ENCODE results near the gene TMEM120A.

The TMEM120A gene

DNA sequence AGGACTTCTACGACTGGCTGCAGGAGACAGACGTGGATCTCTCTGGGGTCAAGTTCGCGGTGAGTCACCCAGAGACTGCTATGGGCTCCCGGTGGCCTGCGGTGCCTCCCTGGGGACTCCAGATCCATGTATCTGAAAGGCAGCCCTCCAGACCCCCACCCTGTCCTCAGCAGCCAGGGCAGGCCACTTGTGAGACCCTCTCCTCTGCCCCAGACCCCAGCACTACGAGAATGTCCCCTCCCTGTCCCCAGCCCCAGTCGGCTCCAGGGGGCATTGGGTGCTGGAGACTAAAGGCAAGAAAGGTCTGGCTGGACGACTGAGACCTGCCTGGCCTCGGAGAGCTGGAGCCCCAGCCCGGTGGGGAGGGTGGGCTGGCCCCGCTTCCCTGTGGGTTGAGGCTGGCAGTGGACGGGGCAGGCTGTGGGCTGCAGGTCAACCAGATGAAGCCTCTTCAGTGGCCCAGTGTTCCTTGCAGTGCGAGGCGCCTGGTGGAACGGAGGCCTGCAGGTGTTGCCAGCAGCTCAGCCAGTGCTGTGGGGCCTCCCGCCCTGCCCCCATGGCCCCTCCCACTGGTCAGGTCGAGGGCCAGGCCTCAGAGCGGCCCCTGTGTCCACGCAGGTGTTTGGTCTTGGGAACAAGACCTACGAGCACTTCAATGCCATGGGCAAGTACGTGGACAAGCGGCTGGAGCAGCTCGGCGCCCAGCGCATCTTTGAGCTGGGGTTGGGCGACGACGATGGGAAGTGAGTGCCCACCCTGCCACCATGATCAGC lies 13.8 kb downstream of the TMEM120A start:
- DNase-seq, result no peak

DNA sequence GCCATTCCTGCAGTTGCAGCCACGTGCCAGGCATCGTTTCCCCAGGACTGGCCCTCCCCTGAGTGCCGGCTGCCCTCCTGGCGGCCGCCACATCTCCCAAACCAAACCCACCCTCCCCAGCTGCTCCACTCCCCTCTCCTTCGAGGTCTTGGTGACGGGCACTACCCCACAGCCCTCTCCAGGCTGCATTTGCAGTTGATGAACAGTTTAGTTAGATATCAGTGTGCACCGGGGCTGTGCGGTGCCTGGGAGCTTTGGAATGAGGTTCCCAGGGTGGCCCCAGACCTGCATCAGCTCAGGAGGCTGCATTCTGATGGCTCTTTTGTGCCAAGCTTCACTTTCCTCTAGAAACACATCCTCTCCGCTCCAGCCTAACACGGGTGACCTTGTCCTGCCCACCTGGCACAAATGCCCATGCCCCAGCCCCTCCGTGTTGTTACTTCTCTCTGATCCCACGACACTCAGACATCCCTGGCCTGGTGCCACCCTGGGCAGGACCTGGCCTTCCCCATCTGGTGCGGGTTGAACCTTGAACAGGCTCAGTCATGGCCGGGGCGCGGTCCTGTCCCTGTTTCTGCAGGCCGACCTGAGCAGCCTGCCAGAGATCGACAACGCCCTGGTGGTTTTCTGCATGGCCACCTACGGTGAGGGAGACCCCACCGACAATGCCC lies 14.5 kb downstream of the TMEM120A start:
- no peak for DNase-seq

DNA sequence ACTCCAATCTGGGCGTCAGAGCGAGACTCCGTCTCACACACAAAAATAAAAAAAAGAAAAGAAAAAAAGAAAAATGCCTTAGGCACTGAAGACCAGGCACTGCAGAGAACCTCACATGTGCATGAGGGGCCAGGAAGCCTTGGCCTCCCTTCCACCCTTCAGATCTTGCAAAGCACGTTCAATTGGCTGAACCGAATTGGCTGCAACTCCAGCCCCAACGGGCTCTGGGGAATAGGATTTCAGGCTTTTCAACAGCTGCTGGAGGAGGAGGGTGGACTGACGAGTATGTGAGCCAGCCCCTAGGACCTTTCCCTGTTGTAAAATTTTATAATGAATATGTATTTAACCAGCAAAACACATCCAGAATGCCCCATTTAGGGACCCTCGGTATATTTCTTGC lies 16.7 kb downstream of the TMEM120A start:
- DNase-seq, result no peak

DNA sequence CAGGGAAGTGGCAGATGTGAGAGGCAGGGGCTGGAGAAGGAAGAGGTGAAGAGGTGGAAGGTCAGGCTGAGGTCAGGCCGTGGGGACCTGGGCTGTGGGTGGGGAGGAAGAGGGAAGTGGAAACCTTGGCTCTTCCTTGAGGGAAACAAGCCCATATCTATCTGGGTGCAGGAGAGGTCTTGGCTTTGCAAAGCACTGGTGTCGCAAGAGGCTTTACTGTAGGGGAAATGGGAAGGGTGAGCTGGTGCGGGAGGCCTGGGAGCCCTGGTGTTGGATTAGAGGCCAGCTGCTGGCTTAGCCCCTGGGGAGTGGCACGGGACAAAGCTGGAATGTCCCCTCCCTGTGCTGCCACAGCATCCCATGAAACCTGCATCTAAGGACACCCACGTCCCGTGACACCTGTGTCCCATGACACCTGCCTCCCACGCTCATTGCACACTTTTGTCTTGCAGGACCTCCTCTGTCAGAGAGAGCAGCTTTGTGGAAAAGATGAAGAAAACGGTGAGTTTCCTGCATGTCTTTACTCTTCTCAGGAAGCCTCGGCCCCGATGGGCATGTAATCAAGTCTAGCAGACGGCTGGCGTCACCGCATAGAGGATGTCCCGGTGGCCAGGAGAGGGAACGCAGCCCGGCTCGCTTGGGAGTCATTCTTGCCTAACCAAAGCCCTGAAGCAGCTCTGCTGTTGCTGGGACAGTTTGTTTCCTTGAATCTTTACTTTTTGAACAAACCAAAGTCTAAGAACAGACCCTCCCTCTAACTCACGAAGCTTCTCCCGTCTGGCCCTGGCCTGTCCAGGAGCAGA lies 22.2 kb downstream of the TMEM120A start:
- DNase-seq, result no peak

DNA sequence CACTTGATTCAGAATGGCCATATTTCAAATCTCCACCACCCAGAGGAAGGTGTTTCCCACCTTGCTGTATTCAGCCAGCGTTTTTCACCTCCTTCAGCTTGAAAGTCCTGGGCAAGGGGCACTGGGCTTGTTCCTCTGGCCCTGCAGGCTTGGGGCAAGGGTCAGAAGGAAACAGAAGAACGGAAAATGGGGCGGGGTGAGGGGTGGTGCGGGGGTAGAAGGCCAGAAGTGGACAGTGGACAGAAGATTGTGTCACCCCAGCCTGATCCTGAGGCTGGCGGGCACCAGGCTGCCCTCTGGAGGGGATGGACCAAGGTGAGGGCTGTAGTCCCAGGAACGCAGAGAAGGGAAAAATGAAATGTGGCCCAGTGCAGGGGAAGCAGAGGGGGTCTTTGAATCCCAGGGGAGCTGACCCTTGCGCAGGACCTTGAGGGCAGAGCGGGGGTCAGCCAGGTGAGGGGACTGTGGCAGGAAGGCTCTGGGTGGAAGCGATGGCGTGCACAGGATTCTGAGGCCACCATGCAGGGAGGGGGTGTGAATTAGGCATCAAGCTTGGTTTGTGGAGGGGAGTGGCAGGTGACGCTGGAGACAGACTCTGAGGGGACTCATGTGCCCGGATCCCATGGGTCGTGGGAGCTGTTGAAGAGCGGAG lies 23.0 kb downstream of the TMEM120A start:
- no peak for DNase-seq

DNA sequence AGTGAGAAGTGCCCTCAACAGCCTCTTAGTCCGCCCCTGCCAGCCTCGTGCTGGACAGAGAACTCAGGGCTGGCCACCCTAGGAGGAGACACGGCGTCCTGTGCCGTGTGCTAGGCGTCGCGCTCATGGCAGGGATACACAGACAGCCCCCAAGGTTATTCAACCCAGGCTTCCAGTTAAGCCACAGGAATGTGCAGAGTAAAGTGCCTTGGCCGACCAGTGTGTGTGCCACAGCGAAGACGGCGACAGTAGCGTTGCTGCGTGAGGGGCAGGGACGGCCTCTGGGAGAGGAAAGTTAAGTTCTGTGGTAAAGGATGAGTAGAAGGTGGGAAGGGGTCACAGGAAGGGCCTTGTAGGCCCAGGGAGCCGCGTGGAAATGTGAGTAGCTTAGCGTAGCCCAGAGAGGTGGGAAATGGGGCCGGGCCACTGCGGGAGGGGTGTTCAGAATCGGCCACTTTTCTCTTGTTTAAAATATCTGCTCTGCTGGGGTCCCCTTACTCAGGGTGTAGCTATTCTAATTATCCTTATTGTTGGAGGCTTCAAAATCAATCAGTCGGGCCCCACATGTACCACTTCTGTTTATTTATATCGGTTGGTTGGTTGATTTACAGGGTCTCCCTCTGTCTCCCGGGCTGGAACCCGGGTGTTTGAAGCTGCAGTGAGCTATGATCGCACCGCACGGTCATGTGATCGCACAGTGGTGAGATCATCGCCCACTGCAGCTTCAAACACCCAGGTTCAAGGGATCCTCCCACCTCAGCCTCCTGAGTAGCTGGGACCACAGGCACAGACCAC lies 24.5 kb downstream of the TMEM120A start:
- no peak for DNase-seq

DNA sequence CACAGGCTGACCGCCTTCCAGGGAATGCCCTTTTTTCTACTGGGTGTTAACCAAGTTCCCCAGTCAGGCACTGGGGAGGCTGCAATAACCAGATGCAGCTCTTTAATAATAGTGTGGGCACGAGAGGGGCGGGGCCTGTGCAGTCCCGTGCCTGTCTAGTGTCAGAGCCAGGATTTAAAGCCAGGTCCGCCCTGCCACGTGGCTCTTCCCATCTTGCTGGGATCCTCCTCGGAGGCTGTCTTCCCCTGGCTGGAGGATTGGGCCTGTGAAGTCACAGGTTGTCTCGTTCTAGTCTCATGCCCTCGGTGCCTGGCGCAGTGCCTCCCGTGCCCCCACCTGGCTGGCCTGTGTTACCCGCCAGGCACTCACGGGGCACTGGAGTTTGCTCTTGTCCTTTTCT lies 25.2 kb downstream of the TMEM120A start:
- DNase-seq, result no peak

DNA sequence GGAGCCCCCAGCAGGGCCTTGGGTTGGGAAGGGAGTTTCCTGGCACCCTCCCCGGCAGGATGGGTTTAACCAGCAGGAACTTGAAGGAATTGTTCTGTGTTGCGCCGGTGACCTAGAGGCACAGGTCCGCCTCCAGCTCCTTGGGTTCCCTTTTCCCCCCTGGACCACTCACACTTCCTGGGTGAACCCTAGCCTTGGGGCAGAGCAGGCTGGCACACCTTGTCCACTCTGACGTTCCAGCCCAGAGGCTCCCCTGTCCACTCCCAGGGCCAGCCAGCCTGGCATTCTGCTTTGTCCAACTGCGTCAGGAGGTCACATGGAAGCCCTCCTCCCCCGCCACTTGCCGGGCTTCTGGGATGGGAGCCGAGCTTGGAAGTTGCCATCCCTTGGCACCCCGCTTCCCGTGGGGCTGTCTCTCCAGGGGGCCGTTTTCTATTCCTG lies 25.8 kb downstream of the TMEM120A start:
- DNase-seq, result no peak

DNA sequence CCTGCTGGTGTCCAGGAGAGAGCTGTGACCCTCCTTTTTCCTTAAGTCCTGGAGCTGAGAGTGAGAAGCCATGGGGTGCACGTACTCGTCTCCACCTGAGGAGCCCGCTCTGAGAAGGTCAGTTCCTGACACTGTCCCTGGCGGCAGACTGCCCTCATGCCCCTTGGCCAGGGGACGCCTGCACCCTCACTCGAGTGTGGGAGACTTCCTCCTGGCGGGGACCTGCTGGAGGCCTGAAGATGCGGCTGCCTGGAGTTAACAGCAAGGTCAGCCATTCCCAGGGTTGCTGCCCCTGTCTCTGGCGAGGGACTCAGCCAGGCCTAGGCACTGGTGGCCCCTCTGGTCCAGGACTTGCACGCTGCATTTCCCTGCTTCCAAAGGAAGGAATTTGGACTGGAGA lies 26.4 kb downstream of the TMEM120A start:
- DNase-seq, result no peak

DNA sequence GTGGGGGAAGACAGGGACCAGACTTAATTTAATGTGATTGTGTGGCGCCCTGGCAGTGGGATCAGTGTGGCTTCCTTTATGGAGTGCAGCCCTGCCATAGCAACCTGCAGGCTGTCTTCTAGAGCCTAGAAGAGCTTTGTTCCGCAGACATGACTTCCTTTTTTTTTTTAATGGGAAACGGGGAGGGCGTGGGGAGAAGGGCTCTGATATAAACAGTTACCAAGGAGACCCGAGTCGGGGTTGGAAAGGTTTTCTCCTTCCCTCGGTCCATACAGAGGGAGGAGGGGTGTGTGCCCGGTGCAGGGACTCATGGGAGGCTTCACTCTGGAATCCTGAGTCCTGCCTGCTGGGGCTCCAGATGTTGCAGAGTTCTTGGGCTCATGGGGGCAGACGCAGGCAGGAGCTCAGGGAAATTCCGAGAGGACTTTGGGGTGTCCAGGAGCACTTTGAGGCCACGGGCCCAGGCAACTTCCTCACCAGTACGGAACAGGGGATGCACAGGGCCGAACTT lies 26.9 kb downstream of the TMEM120A start:
- DNase-seq, result no peak

DNA sequence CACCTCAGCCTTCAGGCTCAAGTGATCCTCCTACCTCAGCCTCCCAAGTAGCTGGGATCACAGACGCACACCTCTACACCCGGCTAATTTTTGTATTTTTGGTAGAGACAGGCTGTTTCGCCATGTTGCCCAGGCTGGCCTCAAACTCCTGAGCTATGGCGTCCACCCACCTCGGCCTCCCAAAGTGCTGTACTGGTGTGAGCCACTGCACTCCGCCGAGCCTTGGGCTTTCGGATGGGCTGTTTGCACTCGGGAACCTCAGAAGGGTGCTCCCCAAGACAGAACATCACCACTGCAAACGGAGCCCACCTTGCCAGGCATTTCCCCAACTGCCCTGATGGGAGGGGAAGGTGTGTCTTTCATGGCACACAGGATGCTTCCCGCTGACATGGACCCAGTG lies 27.3 kb downstream of the TMEM120A start:
- no peak for DNase-seq

DNA sequence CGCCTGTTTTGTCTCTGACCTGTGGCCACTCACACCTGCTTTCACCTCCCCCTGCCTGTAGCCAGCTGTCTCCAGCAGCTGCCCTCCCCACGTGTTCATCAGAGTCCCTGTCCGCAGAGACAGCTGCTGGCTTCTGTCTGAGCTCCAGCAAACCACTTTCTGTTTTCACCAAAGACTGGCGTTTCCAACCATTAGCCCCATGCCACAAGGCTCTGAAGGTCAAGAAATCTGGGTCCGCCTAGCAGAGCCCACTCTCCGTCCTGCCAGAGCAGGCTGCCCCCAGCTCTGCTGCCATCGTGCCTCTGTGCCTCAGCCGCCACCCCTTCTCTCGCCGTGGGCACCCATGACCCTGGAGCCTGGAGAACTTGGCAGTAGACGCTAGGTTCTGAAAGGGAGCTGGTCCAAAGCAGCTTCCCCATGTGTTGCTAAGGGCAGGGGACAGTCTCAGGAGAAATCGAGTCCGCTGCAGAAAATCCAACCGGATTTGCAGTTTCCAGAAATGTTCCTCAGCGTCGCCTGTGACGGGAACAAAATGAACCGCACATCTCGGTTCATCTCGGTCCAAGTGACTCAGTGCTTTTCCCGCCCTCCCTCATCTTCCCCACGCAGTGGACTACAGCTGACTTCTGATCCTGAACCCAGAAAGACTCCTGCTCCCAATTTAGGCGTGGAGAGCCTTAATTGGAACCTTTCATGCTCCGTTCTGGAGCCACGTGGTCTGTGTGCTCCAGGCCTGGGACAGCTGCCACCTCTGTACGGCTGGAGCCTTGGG lies 28.0 kb downstream of the TMEM120A start:
- DNase-seq, result no peak

DNA sequence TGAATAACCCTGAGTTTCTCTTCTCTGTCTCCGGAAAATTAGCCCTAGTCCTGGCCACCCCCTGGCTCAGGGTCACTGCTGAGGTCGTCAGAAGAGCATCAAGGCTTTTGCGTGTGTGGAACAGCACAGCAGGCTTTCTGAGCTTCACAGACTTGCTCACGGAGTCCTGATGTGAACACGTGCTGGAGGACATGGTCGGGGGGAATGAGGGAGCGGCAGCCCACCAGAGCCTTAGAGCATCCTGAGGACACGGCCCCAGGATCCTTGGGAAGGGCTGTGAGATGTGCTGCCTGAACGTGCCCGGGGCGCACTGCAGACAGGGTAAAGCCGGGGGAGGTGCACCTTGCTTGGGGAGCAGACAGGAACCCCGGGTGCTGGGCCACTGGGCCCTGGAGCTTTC lies 28.8 kb downstream of the TMEM120A start:
- DNase-seq, result no peak

DNA sequence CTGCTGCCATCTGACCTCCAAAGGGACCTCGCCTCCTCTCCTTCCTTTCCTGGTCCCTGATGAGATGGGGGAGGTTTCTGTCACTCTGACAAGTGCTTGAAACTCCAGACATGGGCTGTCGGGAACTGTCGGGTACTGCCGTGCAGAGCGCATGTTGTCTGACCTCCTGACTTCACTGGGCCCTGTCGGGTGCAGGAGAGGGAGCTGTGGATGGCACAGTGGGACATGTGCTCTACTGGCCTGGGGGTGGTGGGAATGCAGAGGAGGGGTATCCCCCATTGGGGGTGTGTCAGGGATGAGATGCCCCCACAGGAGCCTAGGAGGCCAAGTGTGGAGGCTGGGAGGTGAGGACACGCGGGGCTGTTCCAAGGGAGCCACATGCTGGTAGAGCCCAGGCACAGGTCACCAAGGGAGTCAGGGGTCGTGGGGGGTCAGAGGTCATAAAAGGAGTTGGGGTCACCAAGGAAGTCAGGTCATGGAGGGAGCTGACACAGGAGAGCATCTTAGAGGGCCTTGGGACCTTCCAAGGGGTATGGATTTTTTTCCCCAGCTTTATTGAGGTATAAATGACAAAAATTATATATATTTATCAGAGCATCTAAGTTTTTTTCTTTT lies 30.9 kb downstream of the TMEM120A start:
- no peak for DNase-seq

DNA sequence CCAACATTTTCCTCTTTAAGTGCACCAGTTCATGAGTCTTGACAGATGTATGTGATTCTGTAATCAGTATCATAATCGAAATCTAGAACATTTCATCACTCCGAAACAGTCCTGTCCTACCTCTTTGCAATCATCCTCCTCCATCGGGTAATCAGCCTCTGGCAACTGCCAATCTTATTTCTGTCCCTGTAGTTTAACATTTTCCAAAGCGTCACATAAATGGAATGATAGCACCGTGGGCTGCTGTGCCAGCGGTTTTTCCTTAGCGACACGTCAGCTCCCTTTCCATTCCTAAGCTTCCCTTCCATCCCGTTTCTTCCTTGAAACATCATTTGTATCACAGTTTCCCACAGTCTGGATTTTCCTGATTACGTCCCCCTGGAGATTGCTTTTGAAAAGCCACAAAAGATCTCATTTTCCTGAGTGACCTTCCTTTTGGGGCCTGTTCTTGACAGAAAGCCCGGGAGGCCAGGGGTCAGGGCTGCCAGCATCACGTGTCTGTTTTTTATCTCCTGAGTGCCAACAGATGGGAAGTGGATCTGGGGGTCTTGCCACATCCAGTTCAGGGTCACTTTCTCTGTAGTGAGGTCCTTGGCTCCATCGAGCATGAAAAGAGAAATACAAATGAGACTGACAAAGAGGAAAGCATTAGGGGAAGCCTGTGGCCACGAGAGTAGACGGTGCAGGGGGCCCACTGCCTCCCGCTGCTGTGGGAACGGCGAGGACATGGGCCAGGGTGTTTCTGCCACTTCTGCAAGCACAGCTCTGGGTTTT lies 31.6 kb downstream of the TMEM120A start:
- no peak for DNase-seq

DNA sequence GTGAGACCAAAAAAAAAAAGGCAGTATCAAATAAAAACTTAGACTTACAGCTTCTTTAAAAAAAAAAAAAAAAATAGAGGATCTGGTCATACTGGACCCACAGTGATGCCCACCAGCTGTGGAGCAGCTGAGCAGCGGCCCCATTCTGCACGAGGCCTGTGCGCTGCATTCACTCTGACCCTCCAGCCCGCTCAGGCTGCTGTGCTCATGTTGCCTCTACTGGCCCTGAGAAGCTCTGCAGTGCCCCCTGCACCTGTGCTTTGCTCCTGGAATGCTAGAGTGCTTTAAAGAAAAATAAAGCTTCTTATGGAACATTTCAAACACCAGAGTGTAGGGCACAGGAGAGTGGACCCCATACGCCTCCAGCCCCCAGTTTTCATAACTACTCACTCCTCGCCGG lies 33.2 kb downstream of the TMEM120A start:
- no peak for DNase-seq

DNA sequence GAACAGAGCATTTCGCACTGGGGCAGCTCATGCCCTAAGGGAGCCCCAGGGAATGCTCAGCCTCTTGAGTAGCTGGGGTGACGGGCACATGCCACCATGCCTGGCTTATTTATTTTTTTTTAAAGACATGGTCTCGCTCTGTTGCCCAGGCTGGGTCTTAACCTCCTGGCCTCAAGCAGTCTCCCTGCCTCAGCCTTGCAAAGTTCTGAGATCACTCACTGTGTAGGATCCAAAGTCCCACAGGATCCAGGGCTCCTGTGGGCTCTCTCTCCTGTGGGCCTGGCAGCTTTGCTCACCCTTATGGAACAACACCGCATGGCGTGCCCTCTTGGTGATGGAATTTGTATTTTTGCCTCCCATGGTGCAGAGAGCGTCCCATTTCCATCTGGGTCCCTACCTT lies 34.0 kb downstream of the TMEM120A start:
- no peak for DNase-seq

DNA sequence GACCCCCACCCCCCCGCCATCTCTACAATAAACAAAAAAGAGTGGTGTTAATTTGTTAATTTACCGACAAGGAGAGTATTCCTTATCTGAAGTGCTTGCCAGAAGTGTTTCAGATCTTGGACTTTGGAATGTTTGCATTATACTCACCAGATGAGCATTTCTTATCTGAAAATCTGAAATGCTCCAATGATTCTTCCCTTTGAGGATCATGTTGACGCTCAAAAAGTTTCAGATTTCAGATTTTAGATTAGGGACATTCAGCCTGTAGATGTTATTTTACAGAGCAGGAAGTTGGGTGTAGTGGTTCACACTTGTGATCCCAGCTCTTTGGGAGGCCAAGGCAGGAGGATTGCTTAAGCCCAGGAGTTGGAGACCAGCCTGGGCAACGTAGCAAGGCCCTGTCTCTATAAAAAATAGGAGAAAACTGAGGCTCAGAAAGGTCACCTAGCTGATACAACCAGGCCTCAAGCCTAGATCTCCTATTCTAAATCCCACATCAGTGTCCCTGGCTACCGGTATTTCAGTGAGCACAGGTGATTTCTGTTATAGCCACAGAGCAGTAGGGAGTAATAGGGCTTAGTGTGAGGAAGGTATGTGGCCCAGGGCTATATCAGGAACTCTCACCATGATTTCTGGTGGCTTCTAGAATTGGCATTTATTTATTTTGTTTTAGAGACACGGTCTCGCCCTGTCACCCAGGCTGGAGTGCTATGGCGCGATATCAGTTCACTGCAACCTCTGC lies 35.4 kb downstream of the TMEM120A start:
- no peak for DNase-seq

DNA sequence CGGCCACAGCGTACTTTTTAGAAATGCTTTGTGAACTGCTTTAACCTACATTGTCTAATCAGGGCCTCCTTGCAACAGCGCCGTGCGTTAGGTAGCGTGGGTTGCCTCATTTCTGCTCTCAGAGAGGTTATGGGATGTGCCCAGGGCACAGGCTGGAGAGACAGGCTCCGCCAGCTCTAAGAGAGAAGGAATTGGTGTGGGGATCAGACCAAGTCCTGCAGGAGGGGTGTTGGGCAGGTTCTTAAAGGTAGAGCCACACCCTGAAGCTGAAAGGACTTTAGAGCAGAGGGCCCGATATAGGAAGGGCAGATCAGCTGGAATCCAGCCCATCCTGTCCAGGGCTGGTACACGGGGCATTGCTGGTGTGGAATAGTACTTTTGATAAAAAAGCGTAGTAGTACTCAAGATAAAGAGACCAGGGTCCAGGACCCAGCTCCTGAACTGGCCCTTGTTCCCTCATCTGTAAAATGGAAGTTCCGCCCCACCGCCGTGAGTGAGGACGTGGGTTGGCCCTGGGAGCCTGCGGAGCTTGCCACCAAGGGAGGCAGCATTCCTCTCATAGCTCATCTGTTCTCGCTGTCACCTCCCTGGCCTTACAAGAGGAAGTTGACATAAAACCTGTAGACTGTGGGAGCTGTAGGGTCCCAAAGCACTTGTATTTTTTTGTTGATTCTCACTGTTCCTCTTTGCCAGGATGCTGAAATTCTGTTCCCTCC lies 37.2 kb downstream of the TMEM120A start:
- no peak for DNase-seq

Measured in activated naive CD4-positive, alpha-beta T cell (primary cell).